Endothelial cell of umbilical vein (primary cell): ENCODE data around the gene CDKL5. TPM values are rescaled to one million over a fixed set of nuclear protein-coding genes. Genes with fewer than 3 reads are reported as not detected.

Experiments
- BruUV-seq: library from RNA; stranded (reverse); fragments of 400-500 nt; replicated peaks from 2 replicates; lab custom pipeline; 2021; lab: Mats Ljungman, UMichigan
- CTCF ChIA-PET: fragments of 300-600, 350-600 bp; sonication (Branson Sonifier 250); formaldehyde crosslinking; loops from one replicate; lab custom pipeline; 2021; ENCODE audit warnings: antibody characterized with exemption, inconsistent platforms; lab: Charles Lee
- POLR2A ChIA-PET: fragments of 300-600, 350-600 bp; sonication (Branson Sonifier 250); formaldehyde crosslinking; loops from one replicate; lab custom pipeline; 2021; ENCODE audit warnings: antibody characterized with exemption, inconsistent platforms; lab: Charles Lee
- DNase-seq: peaks from one replicate; pipeline ENCODE4 v3.0.0-alpha.2; 2011; ENCODE audit warnings: low read depth, low spot score
- FAIRE-seq: peaks from 2 replicates; lab custom pipeline; 2011; peaks lifted over from hg19 to GRCh38; lab: Jason Lieb, UNC
- H2AFZ ChIP-seq: 2 replicates; pipeline ENCODE4 v1.6.0; 2012; ENCODE audit warnings: low read depth, low read length, control low read depth, inconsistent platforms
- H3K27ac ChIP-seq: 2 replicates; pipeline ENCODE4 v1.5.1; 2011; ENCODE audit warnings: low read depth, mild to moderate bottlenecking, control low read depth, low read length, moderate library complexity; ENCODE audit not compliant: insufficient read depth
- H3K27me3 ChIP-seq, 2 experiments: 2 replicates each; pipeline versions ENCODE4 v1.6.0 to v1.6.1; 2011; ENCODE audit warnings: low read length in 2 of 2, mixed read lengths in 1 of 2; ENCODE audit not compliant: control insufficient read depth in 2 of 2, insufficient read depth in 2 of 2
- H3K36me3 ChIP-seq, 2 experiments: 2 replicates in 1 of 2; 3 replicates in 1 of 2; pipeline ENCODE4 v1.5.1; 2011; ENCODE audit warnings: low read length in 2 of 2, mild to moderate bottlenecking in 1 of 2, moderate library complexity in 1 of 2; ENCODE audit not compliant: control insufficient read depth in 2 of 2, insufficient read depth in 2 of 2; ENCODE audit errors: extremely low read depth in 1 of 2
- H3K4me1 ChIP-seq: 3 replicates; pipeline ENCODE4 v1.5.1; 2011; ENCODE audit warnings: mild to moderate bottlenecking, low read length; ENCODE audit not compliant: control insufficient read depth, insufficient read depth; ENCODE audit errors: extremely low read depth
- H3K4me2 ChIP-seq: 2 replicates; pipeline ENCODE4 v1.6.1; 2011; ENCODE audit warnings: low read length, control low read depth, mixed read lengths; ENCODE audit not compliant: insufficient read depth
- H3K4me3 ChIP-seq, 3 experiments: fragments of 200-600 bp in 1 of 3; sonication (generic), shearing (Covaris generic) in 1 of 3; replicated peaks in 1 of 3; 2 replicates each; pipeline ENCODE4 v1.5.1; 2011 to 2016; ENCODE audit warnings: control low read depth in 3 of 3, low read length in 3 of 3, mild to moderate bottlenecking in 2 of 3, inconsistent platforms in 1 of 3, low read depth in 1 of 3, moderate library complexity in 1 of 3; ENCODE audit not compliant: insufficient read depth in 1 of 3
- H3K79me2 ChIP-seq: 2 replicates; pipeline ENCODE4 v1.6.0; 2012; ENCODE audit warnings: low read length, inconsistent platforms; ENCODE audit not compliant: control insufficient read depth, insufficient read depth
- H3K9ac ChIP-seq: replicated peaks from 2 replicates; pipeline ENCODE3; 2011; ENCODE audit warnings: low read length, control low read depth; ENCODE audit not compliant: insufficient read depth; ENCODE audit errors: extremely low read depth
- H3K9me1 ChIP-seq: replicated peaks from 3 replicates; pipeline ENCODE4 v1.6.0; 2011; ENCODE audit warnings: mild to moderate bottlenecking, low read length; ENCODE audit not compliant: control insufficient read depth, insufficient read depth; ENCODE audit errors: extremely low read depth
- H3K9me3 ChIP-seq: replicated peaks from 2 replicates; pipeline ENCODE4 v1.5.1; 2012; ENCODE audit warnings: low read length, inconsistent platforms; ENCODE audit not compliant: control insufficient read depth, insufficient read depth
- H4K20me1 ChIP-seq: replicated peaks from 2 replicates; pipeline ENCODE3; 2011; ENCODE audit warnings: mild to moderate bottlenecking, low read length; ENCODE audit not compliant: control insufficient read depth, insufficient read depth; ENCODE audit errors: extremely low read depth
- EZH2 ChIP-seq: IDR thresholded peaks from 2 replicates; pipeline ENCODE4 v1.6.1; 2012; ENCODE audit warnings: borderline replicate concordance, low read depth, mild to moderate bottlenecking, moderate library complexity, low read length, inconsistent platforms; ENCODE audit not compliant: severe bottlenecking
- FOS ChIP-seq: IDR thresholded peaks from 2 replicates; pipeline ENCODE4 v1.6.1; 2011; ENCODE audit warnings: mild to moderate bottlenecking, low read length, moderate library complexity, borderline replicate concordance; ENCODE audit not compliant: insufficient read depth
- GATA2 ChIP-seq: IDR thresholded peaks from 2 replicates; pipeline ENCODE4 v1.7.0; 2011; ENCODE audit warnings: low read depth, mild to moderate bottlenecking, moderate library complexity, mixed read lengths, low read length; ENCODE audit not compliant: insufficient read length, insufficient read depth
- JUN ChIP-seq: IDR thresholded peaks from 2 replicates; pipeline ENCODE4 v1.6.1; 2011; ENCODE audit warnings: borderline replicate concordance, low read depth; ENCODE audit not compliant: insufficient read length, insufficient read depth
- MYC ChIP-seq: IDR thresholded peaks from one replicate; pipeline ENCODE4 v1.6.1; 2011; ENCODE audit warnings: mild to moderate bottlenecking, low read depth, low read length
- POLR2A ChIP-seq: IDR thresholded peaks from 2 replicates; pipeline ENCODE4 v1.6.1; 2012; ENCODE audit warnings: low read depth, mild to moderate bottlenecking, control low read depth, low read length
- POLR2AphosphoS5 ChIP-seq: IDR thresholded peaks from 2 replicates; pipeline ENCODE4 v1.6.1; 2012; ENCODE audit warnings: low read depth, mild to moderate bottlenecking, control low read depth, low read length, moderate library complexity; ENCODE audit not compliant: insufficient read depth
- dilution Hi-C: fragments of 300-500 bp; cut with MboI; formaldehyde crosslinking; loops from one replicate; pipeline ENCODE4 v1.15.0; 2019; ENCODE audit warnings: low sequenced_read_pairs; ENCODE audit not compliant: extremely low pct_ligation_motif_present
- intact Hi-C: fragments of 100-400 bp; cut with micrococcal nuclease; formaldehyde crosslinking; loops from one replicate; pipeline ENCODE4 v1.10.0; 2022
- polyA plus RNA-seq, 4 experiments: library from polyadenylated mRNA; depleted of rRNA in 3 of 4; stranded (reverse) in 3 of 4; unstranded in 1 of 4; fragments of >200 nt; gene quantifications; 2 replicates each; pipeline versions ENCODE4 v1.2.1 to v1.2.3, GENCODE V29; 2011 to 2012; ENCODE audit warnings: missing spikeins in 1 of 4
- total RNA-seq: library from RNA; stranded (reverse); gene quantifications from 2 replicates; pipeline ENCODE4 v1.2.3, GENCODE V29; 2021
- TF ChIP-seq, protein P1 (sequence below): IDR thresholded peaks from 2 replicates; pipeline ENCODE4 v1.6.1; 2011; ENCODE audit not compliant: insufficient read depth, insufficient read length
- TF ChIP-seq, protein P2 (sequence below), 2 donors: IDR thresholded peaks; 1 replicate in 1 of 2; 2 replicates in 1 of 2; pipeline ENCODE4 v1.5.1; 2011; ENCODE audit warnings: low read length in 2 of 2, mild to moderate bottlenecking in 2 of 2, moderate library complexity in 2 of 2, control low read depth in 1 of 2, inconsistent platforms in 1 of 2, low read depth in 1 of 2; ENCODE audit not compliant: insufficient read depth in 1 of 2; ENCODE audit errors: extremely low read depth in 1 of 2

Gene CDKL5
- total and polyA plus RNA-seq, 2 donors (not counting 3 experiments of a cell fraction or from before 2014, with no cell fraction given) = 1.5 to 4.3 TPM

DNA sequence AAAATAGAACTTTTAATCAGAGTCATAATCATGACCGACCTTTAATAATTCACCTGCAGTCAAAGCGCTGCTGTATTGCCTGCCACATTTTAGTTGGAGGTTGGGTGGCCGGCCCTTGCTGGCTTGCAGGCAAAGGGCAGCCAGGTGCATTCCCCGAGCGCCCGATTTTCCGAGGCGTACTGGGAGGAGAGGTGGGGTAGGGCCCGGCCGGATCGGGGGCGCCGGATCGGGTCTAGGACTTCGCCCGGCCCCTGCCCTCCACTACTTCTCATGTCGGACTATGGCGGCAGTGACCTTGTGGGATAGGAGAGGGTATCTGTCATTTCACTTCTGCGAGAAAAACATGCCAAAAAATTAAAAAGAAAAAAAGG is 249.0 kb downstream of the CDKL5 start:
- intact Hi-C loops = loop anchor here (2.0 to 10.0 kb wide), 2 partner anchors 250 to 660 kb away; partner anchors contain the start of gene CDKL5
- Histone ChIP-seq H3K79me2 (no peaks in the 10 kb centered on the region), H4K20me1 (no peaks in the 10 kb centered on the region), H3K9ac (peak overlapping the region; percentile 4), H3K36me3 (no peaks in the 10 kb centered on the region), H3K4me2 (peak overlapping the region; percentile 67), H3K27me3 (no peaks in the 10 kb centered on the region), H3K4me1 (no peaks in the 10 kb centered on the region), H2AFZ (peak overlapping the region; percentile 79), H3K4me3 (peak overlapping the region; percentile 42 to 76 (median 70)), H3K9me1 (no peaks in the 10 kb centered on the region), H3K27ac (no peak overlapping the region), H3K9me3 (no peaks in the 10 kb centered on the region)
- dilution Hi-C loops = no loop called here
- DNase-seq (peak; percentile 4), FAIRE-seq (no peak)
- CTCF ChIA-PET = no interaction called here
- TF ChIP-seq POLR2AphosphoS5 (no peak), JUN (no peak), FOS (no peak), GATA2 (no peak), MYC (no peak), EZH2 (no peak), POLR2A (no peak)
- TF ChIP-seq, protein P1, sequence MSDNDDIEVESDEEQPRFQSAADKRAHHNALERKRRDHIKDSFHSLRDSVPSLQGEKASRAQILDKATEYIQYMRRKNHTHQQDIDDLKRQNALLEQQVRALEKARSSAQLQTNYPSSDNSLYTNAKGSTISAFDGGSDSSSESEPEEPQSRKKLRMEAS = no peak
- TF ChIP-seq, protein P2, sequence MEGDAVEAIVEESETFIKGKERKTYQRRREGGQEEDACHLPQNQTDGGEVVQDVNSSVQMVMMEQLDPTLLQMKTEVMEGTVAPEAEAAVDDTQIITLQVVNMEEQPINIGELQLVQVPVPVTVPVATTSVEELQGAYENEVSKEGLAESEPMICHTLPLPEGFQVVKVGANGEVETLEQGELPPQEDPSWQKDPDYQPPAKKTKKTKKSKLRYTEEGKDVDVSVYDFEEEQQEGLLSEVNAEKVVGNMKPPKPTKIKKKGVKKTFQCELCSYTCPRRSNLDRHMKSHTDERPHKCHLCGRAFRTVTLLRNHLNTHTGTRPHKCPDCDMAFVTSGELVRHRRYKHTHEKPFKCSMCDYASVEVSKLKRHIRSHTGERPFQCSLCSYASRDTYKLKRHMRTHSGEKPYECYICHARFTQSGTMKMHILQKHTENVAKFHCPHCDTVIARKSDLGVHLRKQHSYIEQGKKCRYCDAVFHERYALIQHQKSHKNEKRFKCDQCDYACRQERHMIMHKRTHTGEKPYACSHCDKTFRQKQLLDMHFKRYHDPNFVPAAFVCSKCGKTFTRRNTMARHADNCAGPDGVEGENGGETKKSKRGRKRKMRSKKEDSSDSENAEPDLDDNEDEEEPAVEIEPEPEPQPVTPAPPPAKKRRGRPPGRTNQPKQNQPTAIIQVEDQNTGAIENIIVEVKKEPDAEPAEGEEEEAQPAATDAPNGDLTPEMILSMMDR (IDR thresholded peaks at IDR 0.05; ENCODE audit: extremely low read depth in 1 of 2, insufficient read depth in 1 of 2, low read depth in 1 of 2, low read length in 2 of 2) = no peak
- BruUV-seq = no TSS peak
- POLR2A ChIA-PET = no interaction called here
